Gastroesophageal sphincter (tissue), 4 donors: ENCODE results near the gene ZNF331. TPM values are rescaled to one million over a fixed set of nuclear protein-coding genes. Genes with fewer than 3 reads are reported as not detected.

Source experiments
- ATAC-seq: fragments of 150-250 bp; one replicate; pipeline ENCODE4 v1.9.1; 2016; ENCODE audit warnings: mild to moderate bottlenecking, moderate library complexity
- H3K27ac ChIP-seq, 4 donors: fragments of 200-600 bp; sonication (generic) in 3 of 4; 1 replicate in 3 of 4; 2 replicates in 1 of 4; pipeline ENCODE4 v1.5.1; 2016 to 2019
- H3K27me3 ChIP-seq: fragments of 200-600 bp; sonication (generic); one replicate; pipeline ENCODE4 v1.5.1; 2019
- H3K36me3 ChIP-seq, 2 donors: fragments of 200-600 bp; sonication (generic); one replicate each; pipeline ENCODE4 v1.5.1; 2019; ENCODE audit warnings: control low read depth in 1 of 2
- H3K4me1 ChIP-seq, 3 donors: fragments of 200-600 bp; sonication (generic); 1 replicate in 2 of 3; 2 replicates in 1 of 3; pipeline ENCODE4 v1.5.1; 2016 to 2019; ENCODE audit warnings: control low read depth in 2 of 3
- H3K4me3 ChIP-seq, 2 donors: fragments of 200-600 bp; sonication (generic); one replicate each; pipeline ENCODE4 v1.5.1; 2019; ENCODE audit warnings: mild to moderate bottlenecking in 1 of 2, moderate library complexity in 1 of 2
- H3K9me3 ChIP-seq, 3 donors: fragments of 200-600 bp; sonication (generic); one replicate each; pipeline ENCODE4 v1.5.1; 2017 to 2019; ENCODE audit warnings: control low read depth in 2 of 3
- CTCF ChIP-seq, 4 experiments: fragments of 200-600 bp in 2 of 4; fragments of 450-650 bp in 2 of 4; sonication (generic) in 1 of 4; IDR thresholded peaks; one replicate each; pipeline ENCODE4 v1.5.1; 2017 to 2019; ENCODE audit warnings: antibody characterized with exemption in 4 of 4, mild to moderate bottlenecking in 2 of 4, moderate library complexity in 2 of 4
- EP300 ChIP-seq: sonication (generic); formaldehyde crosslinking; IDR thresholded peaks from one replicate; pipeline ENCODE4 v1.6.1; 2017; ENCODE audit warnings: antibody characterized with exemption, mild to moderate bottlenecking
- POLR2A ChIP-seq, 2 donors: fragments of 450-650 bp; IDR thresholded peaks; one replicate each; pipeline ENCODE4 v1.6.1; 2017; ENCODE audit warnings: antibody characterized with exemption in 2 of 2, mild to moderate bottlenecking in 2 of 2, moderate library complexity in 1 of 2
- POLR2AphosphoS5 ChIP-seq: sonication (generic); formaldehyde crosslinking; IDR thresholded peaks from one replicate; pipeline ENCODE4 v1.6.1; 2017; ENCODE audit warnings: antibody characterized with exemption
- WGBS, 2 donors: methylation state at CpG; one replicate each; pipeline ENCODE4 v1.1.5; 2018; ENCODE audit warnings: low coverage in 1 of 2; 5-methylcytosine and 5-hydroxymethylcytosine counted together
- total RNA-seq, 4 donors: library from RNA; depleted of rRNA; stranded (reverse); fragments of >200 nt; gene quantifications; one replicate each; pipeline ENCODE4 v1.1.0, GENCODE V29; 2016

The ZNF331 gene
- total RNA-seq, 4 donors from 2014 or later: 23.9 to 29.2 (median 26.1) TPM

GRCh38 chr19:53581871-53582279 lies 43.9 kb downstream of the ZNF331 start:
- Histone ChIP-seq H3K4me3 (no peak overlapping the region), H3K27ac (no peak overlapping the region), H3K9me3 (peaks cover 0 to 32% (median 0%) of the 10 kb centered on the region in 3 donors), H3K4me1 (no peaks in the 10 kb centered on the region), H3K27me3 (no peaks in the 10 kb centered on the region), H3K36me3 (peaks cover 0 to 36% of the 10 kb centered on the region in 2 donors)
- WGBS, 2 donors: 27 to 40% methylated on average over 1 of the region's 6 CpGs
- TF ChIP-seq POLR2A (IDR thresholded peaks at IDR 0.05) (no peak), POLR2AphosphoS5 (no peak), CTCF (IDR thresholded peaks at IDR 0.05) (no peak), EP300 (no peak)
- no peak for ATAC-seq

- Histone ChIP-seq H3K27ac (no peak overlapping the region), H3K27me3 (no peaks in the 10 kb centered on the region), H3K36me3 (peaks cover 0 to 22% of the 10 kb centered on the region in 2 donors), H3K4me1 (no peaks in the 10 kb centered on the region), H3K9me3 (peaks cover 0 to 20% (median 0%) of the 10 kb centered on the region in 3 donors), H3K4me3 (no peak overlapping the region)
- ATAC-seq: no peak
- TF ChIP-seq CTCF (IDR thresholded peaks at IDR 0.05) (no peak), POLR2AphosphoS5 (no peak), POLR2A (IDR thresholded peaks at IDR 0.05) (no peak), EP300 (no peak)
- WGBS, 2 donors: 87% methylated on average over 3 of the region's 3 CpGs; no CpG with 5 or more reads in 1 of the 2 donors
These were observed 45.2 kb downstream of the ZNF331 start for GRCh38 chr19:53583181-53583580.

GRCh38 chr19:53586277-53586691 lies 48.3 kb downstream of the ZNF331 start:
- H3K36me3 ChIP-seq: no peaks in the 10 kb centered on the region
- no peak for ATAC-seq
- WGBS, 2 donors: 81 to 91% methylated on average over 5 to 6 of the region's 6 CpGs

GRCh38 chr19:53594811-53595509 lies 57.0 kb downstream of the ZNF331 start:
- 34 to 40% methylated on average over 3 to 6 of the region's 14 CpGs for WGBS, 2 donors
- H3K27me3 ChIP-seq: peaks cover 13% of the 10 kb centered on the region
- H3K36me3 ChIP-seq: no peaks in the 10 kb centered on the region
- TF ChIP-seq POLR2A (IDR thresholded peaks at IDR 0.05) (no peak), POLR2AphosphoS5 (no peak), CTCF (IDR thresholded peaks at IDR 0.05) (no peak), EP300 (no peak)
- H3K9me3 ChIP-seq: no peaks in the 10 kb centered on the region
- no peak overlapping the region for H3K27ac ChIP-seq
- no peak for ATAC-seq
- no peaks in the 10 kb centered on the region for H3K4me1 ChIP-seq
- no peak overlapping the region for H3K4me3 ChIP-seq

More at GRCh38 chr19:53586277-53586691, 48.3 kb downstream of the ZNF331 start:
- TF ChIP-seq EP300 (no peak), CTCF (IDR thresholded peaks at IDR 0.05) (no peak), POLR2AphosphoS5 (no peak), POLR2A (IDR thresholded peaks at IDR 0.05) (no peak)
- H3K27ac ChIP-seq: no peak overlapping the region
- no peaks in the 10 kb centered on the region for H3K27me3 ChIP-seq
- no peak overlapping the region for H3K4me3 ChIP-seq
- H3K9me3 ChIP-seq: peaks cover 0 to 1% (median 0%) of the 10 kb centered on the region in 3 donors
- no peaks in the 10 kb centered on the region for H3K4me1 ChIP-seq

- no peaks in the 10 kb centered on the region for H3K36me3 ChIP-seq
- no peak for ATAC-seq
- no peaks in the 10 kb centered on the region for H3K9me3 ChIP-seq
- no peaks in the 10 kb centered on the region for H3K4me1 ChIP-seq
- no peak overlapping the region for H3K27ac ChIP-seq
- H3K4me3 ChIP-seq: no peak overlapping the region
- no peak for TF ChIP-seq EP300
- no peak for TF ChIP-seq POLR2A (IDR thresholded peaks at IDR 0.05)
- no peak for TF ChIP-seq POLR2AphosphoS5
- TF ChIP-seq CTCF (IDR thresholded peaks at IDR 0.05): no peak
- 20 to 41% methylated on average over 1 to 2 of the region's 9 CpGs for WGBS, 2 donors
- H3K27me3 ChIP-seq: peaks cover 13% of the 10 kb centered on the region
These were observed 57.5 kb downstream of the ZNF331 start for GRCh38 chr19:53595510-53595867.
